ENCODE data around the gene HOXA5.

The HOXA5 gene

DNA sequence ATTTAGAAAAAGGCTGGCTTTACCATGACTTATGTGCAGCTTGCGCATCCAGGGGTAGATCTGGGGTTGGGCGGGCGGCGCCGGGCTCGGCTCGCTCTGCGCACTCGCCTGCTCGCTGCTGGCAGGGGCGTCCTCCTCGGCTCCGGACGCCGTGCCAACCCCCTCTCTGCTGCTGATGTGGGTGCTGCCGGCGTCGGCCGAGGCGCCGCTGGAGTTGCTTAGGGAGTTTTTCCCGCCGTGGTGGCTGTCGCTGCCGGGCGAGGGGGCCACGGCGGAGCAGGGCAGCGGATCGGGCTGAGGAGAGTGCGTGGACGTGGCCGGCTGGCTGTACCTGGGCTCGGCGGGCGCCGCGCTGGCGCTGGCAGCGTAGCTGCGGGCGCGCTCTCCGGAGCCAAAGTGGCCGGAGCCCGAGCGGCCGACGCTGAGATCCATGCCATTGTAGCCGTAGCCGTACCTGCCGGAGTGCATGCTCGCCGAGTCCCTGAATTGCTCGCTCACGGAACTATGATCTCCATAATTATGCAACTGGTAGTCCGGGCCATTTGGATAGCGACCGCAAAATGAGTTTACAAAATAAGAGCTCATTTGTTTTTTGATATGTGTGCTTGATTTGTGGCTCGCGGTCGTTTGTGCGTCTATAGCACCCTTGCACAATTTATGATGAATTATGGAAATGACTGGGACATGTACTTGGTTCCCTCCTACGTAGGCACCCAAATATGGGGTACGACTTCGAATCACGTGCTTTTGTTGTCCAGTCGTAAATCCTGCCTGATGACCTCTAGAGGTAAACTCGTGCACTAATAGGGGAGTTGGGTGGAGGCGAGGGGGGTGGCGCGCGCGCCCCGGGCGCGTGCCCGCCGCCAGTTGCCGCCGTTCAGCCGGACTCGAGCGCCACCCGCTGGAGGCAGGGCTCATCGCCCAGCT lies at the start of gene HOXA5:
HOXA5 (minus strand) TSS at position 659 of the 927 bp plus-strand sequence; CDS start at position 585, 74 bp downstream.
- DNase-seq (ENCODE audit: low read depth, low spot score) = no peak

DNA sequence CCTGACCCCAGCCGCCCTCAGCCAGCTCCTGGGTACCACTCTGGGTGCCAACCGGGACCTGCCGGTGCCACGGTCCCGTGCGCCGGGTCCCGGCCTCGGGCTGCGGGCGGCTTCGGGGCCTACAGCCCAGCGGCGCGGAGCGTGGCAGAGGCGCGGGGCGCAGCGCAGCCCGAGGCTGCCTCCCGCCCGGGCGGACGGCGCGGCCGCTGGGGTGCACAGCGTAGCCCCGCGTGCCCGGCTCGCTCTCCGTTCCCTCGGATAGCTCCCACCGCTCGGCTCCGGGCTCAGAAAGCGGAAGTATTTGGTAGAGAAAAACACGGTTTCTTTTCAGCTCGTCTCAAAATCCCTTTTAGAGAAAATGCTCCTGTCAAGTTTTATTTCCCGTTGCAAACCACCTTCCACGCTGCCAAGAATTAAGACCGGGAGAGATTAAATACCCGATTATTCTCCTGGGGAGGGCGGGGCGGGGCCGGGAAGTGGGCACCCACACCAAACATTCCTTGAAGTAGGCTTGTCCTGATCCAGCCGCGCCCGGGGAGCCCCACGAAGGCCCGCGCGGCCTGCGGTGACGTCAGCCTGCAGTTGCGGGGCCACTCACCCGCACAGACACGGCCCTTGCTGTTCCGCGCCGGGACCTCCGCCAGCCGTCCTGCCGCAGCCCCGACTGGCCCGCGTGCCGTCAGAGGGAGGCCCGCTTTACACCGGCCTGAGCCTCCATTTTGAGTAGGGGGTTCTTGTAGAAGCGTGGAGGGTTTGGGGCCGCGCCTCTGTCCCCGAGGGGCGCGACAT lies 49.3 kb upstream of the HOXA5 start:
- no peak for DNase-seq (ENCODE audit: low read depth, low spot score)

DNA sequence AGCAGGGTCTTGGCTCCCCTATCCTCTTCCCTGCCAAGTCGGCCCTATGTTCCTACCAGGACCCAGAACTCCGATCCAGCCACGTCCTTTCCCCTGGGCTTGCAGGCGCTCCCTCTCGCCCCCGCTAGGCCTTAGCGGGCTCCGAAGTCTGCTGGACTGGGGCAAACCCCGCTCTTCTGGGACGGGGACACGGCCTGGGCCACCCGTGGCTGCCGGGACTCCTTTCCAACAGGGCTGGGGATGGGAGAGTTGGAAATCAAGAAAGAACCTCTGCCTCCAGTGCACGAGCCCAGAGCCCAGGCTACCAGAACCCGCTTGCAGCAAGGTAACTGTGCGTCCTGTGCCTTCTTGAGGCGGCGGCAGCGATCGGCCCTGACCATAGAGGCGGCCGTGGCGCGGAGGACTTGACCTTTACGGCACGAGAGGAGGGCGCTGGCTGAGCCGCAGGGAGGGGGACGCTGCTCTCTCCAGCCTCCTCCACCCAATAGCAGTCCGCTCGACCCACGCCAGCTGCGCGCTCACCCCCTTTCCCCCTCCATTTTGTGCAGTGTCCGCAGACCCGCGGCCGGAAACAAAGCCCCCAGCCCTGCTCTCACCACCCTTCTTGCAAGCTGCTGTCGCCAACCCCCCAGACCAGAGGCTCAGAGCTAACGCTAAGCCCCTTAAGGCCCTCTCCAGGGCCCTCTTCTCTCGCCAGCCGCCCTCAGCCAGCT lies 48.5 kb upstream of the HOXA5 start:
- no peak for DNase-seq (ENCODE audit: low read depth, low spot score)

DNA sequence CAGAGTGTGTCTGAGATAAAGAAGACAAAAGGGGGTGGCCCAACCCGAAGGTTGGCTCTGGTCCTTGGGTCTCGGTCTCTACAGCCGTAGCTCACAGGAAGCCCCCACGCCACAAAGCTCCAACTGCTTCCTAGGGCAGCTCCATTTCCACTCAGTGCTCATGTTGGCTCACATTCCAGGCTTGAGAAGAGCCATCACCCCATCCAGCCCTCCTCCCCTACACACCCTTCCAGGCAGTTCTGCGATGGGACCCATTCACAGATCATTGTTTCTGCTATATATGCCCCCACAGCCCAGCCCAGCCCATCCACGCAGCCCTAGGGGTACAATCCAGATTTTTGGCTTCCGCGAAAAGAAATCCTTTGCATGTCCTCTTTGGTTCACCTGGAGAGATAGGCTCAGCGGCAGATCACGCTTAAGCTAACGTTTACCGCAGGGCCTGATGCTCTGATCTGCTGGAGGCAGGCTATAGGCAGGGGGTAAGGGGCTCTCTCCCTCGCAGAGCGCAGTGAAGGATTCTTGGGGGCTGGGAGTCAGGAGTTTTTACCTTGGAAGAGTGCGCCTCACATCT lies 47.8 kb upstream of the HOXA5 start:
- no peak for DNase-seq (ENCODE audit: low read depth, low spot score)

DNA sequence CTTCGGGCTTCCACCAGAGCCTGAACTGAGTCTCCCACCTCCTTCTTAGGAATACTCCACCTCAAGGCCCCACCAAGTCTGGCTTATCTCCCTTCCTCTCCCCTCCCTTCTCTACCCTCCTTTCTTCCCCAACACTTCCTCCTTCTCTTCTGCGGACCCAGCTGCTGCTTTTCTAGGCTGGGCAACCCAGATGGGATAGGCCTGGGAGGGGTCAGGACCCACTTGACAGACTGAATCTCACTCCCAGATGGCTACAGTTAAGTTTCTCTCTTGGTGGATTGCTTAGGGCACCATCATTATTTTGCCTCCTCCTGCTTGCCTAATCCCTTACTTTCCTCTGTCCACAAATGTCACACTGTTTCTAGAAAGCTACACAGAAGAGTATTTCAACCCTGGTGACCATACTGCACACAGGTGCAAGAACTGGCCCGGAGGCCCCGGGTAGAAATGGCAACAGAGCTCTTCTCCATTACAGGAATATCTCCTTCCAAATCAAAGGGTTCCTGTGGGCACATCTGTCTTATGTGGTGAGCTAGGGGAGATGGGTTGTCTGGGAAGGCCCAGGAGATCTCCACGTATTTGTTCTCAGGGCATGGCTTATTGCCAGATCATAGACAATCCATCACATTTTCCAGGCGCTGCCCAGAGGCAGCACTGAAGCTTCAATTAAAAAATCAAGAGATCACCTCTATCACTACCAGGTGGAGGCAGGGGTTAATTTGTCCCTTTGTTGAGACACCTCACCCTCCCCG lies 46.7 kb upstream of the HOXA5 start:
- DNase-seq (ENCODE audit: low read depth, low spot score) = no peak

DNA sequence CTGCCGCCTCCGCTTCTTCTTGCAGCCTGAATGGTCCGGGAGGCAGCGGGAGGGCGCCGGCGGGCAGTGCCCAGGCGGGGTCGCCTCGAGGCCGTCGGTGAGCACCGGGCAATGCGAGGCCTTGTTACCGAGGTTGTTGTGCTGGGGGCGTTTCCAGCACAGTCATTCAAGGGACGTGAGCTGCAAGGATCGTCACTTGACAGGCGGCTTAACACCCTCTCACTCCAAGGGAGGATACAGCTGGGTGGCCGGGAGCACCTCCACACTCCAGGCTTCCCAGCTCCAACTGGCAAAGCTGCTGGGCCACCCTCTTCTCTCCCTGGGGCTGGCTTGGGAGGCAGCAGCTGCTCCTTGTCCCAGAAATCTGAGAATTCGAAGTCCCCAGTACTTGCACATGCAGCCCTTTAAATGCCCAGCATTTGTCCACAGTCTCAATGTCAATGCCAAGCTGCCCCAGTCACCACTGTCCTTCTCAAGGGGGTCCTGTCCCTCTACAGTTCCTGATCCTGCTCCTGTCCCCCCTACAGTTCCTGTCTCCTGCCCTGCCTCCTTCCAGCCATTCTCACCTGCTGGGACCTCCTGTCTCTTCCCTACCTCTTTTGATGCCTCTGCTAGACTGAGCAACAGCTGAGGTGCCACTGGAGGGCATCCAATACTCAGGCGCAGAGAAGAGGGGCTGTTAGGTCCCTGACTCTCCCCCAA lies 46.0 kb upstream of the HOXA5 start:
- DNase-seq (ENCODE audit: low read depth, low spot score) = no peak

DNA sequence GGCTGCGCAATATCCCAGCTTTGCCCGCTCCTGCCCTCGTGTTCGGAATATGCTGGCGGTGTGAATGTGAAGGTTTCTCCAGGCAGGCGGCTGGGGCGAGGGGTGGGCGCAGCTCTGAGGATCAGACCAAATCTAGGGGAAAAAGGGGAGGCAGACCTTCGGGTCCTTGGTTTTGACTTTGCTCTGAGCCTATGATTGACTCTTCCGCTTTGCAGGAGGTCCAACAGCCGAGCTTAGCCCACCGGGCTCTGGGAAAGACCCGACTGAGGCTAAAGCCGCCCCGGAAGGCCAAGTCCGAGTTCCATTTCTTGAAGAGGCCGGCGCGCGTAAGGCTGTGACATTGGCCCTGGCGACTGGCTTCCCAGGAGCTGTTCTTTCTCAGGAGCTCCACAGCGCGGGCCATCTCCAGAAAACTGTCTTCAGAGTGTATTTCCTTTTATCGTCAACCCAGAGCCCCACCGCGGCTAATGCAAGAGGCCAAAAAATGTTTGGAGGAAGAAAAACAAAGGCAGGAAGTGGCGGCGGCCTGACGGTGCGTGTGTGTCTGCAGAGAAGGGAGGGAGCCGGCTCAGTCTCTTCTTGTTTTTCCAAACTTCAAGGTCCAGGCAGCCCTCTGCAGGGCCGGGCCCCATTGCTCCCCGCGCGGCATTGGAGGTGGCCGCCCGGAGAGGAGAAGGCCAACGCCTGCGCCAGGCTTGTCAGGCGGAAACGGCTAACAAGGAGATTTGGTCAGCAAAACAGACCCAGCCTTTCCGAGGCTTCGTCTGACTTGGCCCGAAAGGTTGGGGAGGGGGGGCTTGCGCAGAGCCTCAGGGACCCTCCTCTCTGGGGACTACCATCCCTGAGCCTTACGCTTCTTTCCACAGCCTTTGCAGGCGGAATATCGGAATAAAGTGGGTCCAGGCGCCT lies 45.2 kb upstream of the HOXA5 start:
- no peak for DNase-seq (ENCODE audit: low read depth, low spot score)

DNA sequence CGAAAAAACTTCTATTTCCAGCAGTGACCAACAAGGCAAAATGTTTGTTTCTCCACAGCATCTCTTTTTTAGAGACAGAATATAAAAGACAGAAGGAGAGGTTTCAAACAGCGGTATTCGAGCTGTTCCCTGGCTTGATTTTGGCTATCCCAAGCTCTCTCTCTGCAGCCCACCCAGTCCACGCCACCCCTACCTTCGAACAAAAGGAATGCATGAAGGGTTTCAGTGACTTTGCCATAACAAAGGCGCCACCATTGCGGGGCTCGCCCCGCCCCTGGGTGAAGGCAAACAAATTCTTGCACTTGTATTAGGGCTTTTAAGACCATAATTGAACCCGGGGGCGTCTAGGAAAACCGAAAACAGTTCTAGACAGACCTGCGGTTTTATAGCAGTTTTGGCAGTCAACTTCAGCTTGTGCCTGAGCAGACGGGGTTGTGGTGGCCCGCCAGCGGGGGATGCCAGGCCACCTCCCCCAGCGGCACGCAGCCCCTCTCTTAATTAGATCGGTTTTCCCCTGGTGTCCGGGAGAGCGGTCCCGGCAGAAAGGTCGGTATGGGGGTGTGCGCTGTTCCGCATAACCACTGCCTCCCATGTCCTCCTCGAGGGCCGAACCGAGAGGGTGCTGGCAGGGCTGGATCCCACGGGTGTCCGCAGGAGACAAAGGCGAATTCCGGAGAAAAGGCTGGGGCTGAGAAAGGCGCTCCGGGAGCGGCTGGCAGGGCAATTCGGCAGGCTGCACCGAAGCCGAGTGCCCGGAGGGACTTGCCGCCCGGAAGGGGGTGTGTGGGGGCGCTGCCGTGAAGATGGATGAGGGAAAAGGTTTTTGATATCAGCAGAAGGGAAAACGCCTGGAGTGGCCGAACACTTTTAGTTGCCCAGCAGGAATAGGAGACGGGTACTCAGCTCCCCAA lies 44.2 kb upstream of the HOXA5 start:
- no peak for DNase-seq (ENCODE audit: low read depth, low spot score)

DNA sequence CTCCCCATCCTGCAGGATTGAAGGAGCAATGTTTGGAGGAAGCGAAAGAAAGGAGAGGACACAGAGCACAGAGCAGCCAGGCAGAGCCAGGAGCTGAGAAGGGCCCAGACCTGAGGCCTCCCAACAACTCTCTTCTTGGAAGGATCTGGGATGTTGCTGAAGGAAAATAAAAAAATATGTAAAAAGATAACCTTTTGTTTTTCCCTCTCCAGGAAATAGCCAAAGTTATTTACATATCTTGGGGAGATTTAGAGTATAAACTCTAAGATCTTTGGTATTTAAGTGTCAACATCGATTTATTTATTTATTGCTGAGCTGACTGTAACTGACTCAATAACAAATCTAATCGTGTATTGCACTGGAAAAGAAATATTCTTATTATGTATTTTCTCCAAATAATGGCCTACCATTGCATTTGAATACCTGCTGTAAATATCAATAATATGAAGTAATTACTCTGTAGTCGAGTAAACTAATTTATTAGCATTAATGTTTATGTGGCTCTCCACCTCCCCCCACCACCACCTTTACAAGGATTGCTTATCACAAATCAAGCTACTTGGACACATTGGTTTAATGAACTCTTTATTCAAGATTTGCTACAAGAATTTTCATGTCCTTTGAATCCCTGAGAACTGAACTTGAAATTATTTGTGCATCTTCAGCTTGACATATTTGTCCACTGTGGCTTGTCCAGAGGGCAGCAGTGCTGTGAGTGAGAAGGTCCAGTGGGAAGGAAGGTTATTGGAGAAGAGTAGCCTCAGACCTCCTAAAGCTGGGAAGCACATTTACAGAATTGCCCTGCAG lies 43.4 kb upstream of the HOXA5 start:
- no peak for DNase-seq (ENCODE audit: low read depth, low spot score)

DNA sequence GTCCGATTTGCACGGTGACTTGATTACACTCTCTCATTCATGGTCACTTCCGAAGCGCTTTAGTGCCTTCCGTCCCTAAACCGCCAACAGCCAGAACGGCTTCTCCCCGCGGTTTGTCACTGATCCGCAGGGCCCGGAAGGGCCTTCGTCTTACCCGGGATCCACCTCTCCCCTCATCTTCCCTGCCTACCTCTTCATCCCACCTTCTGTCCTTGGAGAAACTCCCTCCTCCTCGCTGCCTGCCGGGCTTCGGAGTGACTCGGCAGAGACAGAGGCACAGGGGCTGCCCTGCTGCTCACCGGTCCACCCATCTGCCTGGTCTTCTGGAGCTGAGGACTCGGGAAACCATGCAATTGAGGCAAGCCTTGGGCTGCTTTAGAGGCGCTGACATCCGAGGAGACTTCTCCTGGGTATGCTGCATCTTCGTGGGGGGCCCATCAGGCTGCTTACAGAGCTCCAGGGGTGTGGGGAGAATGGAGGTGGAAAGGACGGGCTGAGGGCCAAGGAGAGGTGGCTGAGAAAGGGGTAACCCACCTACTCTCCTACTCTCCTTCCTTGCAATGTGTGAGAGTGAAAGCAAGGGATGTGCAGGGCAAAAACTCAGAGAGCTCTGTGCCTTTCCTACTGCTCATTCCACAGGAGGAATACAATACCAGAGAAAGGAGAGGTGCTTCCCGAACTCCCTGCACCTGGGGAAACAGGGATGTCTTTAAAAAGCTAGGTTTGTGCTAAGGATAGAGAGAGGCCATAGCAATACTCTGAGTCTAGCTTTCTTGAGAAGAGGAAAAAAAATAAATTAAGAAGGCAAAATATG lies 42.6 kb upstream of the HOXA5 start:
- DNase-seq (ENCODE audit: low read depth, low spot score) = no peak

DNA sequence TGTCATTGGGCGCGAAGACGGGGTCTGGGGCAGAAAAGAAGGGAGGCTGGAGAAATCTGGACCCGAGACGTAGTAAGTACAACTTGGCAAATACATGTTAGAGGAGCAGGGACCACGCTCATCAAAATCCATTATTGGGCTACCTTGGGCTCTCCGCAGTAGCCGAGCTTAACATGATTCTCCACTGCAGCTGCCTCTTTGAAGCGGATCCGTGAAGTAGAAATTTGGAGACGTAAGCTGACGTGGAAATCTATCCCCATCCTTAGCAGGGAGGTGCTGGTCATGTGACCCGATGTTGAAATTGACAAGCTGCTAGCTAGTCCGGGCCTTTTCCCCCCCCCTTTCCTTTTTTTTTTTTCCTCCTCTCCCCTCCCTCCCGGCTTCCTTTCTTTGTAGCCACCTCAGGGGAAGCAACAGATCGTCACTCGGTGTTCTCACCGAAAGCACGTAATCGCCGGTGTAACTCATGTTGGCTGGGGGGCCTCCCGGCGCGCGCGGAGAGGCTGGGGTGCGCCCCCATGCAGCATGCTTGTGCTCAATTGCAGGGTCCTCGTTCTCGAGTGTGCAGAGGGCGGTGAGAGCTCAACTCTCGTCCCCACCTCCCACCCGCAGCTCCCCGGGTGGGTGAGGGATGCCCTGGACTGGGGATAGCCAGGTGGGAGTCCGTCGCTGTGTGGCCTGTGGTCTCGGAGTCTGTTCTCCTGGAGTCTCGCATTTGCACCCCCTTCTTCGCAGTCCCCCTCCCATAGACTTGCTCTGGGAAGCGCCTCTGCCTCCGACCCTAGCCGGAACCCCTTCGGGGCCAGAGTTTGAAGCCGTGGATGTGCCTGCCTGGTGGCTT lies 41.8 kb upstream of the HOXA5 start, which contains the start of gene HOXA11:
HOXA11 (minus strand) TSS at position 220 of the 841 bp plus-strand sequence; CDS start at position 132, 88 bp downstream.
- no peak for DNase-seq (ENCODE audit: low read depth, low spot score)

DNA sequence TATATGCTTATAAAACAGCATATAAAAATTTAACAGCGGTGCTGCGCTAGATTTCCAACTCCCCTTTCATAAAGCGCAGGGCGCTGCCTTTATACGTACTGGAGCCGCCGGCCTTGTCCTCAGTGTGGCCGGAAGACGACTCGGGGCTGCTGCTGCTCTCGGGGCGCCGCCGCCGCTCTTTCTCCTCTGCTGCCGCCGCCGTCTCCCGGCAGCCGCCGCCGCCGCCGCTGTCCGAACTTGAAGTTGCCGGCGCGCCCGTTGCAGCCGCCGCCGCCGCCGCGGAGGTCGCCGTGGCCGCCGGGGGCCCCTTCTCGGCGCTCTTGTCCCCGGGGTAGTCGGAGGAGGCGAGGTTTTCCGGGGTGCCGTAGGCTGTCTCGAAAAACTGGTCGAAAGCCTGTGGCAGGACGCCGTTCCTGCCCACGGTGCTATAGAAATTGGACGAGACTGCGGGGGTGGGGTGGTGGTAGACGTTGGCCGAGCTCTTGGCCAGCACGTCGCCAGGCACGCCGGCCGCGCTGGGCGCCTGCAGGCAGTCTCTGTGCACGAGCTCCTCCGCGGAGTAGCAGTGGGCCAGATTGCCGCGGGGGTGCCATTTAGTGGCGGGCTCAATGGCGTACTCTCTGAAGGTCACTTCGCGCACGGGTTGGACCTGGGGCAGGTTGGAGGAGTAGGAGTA lies 41.0 kb upstream of the HOXA5 start:
- no peak for DNase-seq (ENCODE audit: low read depth, low spot score)

DNA sequence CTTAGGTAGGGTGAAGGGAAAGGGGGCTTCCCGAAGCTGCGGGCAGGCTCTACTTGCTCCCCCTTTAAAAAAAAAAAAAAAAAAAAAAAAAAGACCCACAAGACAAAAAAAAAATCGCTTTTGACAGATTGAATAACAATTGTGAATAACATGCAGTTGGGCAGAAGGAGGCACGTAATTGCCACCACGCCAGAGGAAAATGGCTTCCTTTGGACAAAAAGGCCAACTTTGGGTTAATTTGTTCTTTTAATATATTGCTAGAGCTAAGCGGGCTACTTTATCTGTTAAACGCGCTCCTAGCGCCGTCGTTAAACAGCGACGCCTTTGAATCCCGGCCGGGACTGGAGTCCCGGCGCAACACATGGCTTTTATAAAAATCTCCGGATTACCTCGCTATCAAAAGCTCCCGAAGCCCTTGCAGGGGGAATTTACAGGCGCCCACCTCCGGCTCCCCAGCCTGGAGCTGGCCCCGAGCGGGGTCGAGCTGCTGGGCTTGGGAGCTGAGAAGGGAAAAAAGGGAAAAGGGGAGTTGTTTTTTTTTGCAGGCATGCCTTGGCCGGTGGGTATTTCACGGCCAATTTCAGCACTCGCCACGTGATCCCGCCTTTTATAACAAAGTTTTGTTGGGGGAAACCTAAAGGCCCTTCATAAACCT lies 40.3 kb upstream of the HOXA5 start:
- DNase-seq (ENCODE audit: low read depth, low spot score) = no peak

All from smooth muscle cell of the brain vasculature (primary cell).